Measurements from ENCODE around the gene ACAA1. TPM values are rescaled to one million over a fixed set of nuclear protein-coding genes. Genes with fewer than 3 reads are reported as not detected.

ACAA1 gene, protein sequence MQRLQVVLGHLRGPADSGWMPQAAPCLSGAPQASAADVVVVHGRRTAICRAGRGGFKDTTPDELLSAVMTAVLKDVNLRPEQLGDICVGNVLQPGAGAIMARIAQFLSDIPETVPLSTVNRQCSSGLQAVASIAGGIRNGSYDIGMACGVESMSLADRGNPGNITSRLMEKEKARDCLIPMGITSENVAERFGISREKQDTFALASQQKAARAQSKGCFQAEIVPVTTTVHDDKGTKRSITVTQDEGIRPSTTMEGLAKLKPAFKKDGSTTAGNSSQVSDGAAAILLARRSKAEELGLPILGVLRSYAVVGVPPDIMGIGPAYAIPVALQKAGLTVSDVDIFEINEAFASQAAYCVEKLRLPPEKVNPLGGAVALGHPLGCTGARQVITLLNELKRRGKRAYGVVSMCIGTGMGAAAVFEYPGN
- 41.4 to 49.7 TPM (median 48.9 TPM) in 5 replicates for total RNA-seq (2022; extraction: Qiagen RNA extraction; ENCODE audit: low read depth)

DNA sequence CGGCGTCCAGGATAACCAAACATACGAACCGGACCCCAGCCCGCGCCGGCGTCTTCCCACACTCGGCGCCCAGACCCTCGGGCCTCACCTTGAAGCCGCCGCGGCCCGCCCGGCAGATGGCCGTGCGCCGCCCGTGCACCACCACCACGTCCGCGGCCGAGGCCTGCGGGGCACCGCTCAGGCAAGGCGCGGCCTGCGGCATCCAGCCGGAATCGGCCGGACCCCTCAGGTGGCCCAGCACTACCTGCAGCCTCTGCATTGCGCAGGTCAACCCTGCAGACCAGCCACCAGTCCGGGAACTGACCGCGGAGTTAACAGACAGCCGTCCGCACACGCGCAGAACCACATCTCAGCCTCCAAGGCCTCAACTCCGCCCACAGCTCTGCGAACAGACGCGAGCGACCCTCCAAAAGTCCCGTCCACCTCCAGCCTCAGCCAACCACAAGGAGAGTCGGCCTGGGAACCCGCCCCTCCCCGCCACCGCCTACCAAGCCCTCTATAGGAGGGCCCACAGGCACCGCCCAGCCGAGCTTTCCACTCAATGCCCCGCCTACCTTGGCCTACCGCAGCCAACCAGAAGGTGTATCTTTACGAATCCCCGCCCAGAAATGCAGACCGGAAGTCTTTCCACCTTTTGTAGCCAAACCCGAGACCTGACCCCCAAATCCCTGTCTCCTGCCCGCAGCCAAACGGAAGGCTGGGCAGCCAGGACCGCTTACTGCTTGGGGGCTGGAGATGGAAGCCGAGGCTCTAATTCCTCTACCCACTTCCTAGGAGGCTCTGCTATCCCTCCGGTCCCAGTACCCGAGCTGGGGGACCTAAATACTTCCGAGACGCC, at the start of gene ACAA1:
Gene ACAA1, minus strand, starts transcription at position 351 of the 838 bp plus-strand sequence. Its CDS starts 92 bp downstream, at position 259.

DNA sequence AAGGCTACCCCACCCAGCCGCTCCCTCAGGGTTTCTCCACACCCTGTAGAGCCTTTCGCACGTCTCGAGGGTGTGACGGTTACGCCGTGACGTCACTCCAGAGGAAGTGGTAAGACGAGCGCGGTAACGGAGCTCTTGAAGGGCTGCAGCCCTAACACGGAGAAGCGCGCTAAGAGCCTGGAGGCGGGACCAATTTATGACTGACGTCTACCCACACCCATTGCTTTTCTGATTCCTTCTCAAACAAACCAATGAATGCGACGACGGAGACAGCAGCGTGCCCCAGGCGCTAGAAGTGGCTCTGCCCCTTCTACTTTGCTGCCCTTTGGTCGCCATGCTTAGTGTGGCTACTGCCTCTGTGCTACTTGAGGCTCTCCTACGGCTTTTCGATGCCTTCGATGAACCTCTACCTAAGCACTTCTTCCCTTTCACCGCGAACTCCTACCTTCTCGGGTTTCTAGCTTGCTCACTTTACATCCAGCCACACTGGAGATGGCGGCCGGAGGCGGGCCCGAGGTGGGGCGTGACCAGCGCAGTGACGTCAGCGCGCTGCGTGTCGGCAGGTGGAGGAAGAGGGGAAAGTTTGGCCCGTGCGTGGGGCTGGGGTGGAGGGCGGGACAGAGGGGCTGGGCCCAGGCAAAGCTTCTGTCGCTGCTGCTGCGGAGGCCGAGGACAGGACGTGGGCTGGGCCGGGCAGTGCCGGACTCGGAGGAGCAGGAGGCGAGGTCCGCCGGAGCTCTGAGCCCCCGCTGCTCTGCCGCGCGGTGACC, 28.2 kb upstream of the ACAA1 start, which contains the start of gene OXSR1:
Gene OXSR1, plus strand, starts transcription at position 586 of the 770 bp plus-strand sequence. CDS start 340 bp downstream, outside the sequence.

DNA sequence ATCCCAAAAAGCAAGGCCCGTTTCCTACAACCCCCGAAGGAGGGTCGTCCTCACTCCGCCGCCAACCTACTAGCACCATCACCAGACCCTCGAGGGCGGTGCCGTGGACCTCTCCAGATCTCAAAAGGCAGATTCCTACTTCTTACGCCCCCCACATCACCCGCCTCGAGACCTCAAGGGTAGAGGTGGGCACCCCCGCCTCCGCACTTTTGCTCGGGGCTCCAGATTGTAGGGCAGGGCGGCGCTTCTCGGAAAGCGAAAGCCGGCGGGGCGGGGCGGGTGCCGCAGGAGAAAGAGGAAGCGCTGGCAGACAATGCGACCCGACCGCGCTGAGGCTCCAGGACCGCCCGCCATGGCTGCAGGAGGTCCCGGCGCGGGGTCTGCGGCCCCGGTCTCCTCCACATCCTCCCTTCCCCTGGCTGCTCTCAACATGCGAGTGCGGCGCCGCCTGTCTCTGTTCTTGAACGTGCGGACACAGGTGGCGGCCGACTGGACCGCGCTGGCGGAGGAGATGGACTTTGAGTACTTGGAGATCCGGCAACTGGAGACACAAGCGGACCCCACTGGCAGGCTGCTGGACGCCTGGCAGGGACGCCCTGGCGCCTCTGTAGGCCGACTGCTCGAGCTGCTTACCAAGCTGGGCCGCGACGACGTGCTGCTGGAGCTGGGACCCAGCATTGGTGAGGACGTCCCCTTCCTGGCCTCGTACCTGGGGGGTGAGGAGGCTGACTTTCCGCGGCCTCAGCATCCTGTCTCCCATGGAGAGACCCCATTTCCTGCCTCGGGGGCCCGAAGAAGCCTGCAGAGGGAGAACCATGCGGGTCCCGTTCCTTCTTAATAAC, 1.6 kb upstream of the ACAA1 start, which contains the start of gene MYD88:
Gene MYD88, plus strand, starts transcription at position 313 of the 842 bp plus-strand sequence. Its CDS starts 40 bp downstream, at position 353.

Other genes starting within 250 kb of the ACAA1 start
- 0.07 to 1.0 TPM (median 0.22 TPM) in 4 of 5 replicates, not detected in the other for gene VILL, start 146.3 kb downstream of the ACAA1 start, total RNA-seq (2022; extraction: Qiagen RNA extraction; ENCODE audit: low read depth)
- 2.3 to 4.4 TPM (median 3.3 TPM) in 5 replicates for gene PLCD1, start 107.5 kb downstream of the ACAA1 start, total RNA-seq (2022; extraction: Qiagen RNA extraction; ENCODE audit: low read depth)
- 0.05 to 0.15 TPM (median 0.06 TPM) in 4 of 5 replicates, not detected in the other for gene DLEC1, start 97.9 kb downstream of the ACAA1 start, total RNA-seq (2022; extraction: Qiagen RNA extraction; ENCODE audit: low read depth)
- 25.2 to 27.9 TPM (median 27.0 TPM) in 5 replicates for gene MYD88, start 1.5 kb upstream of the ACAA1 start, total RNA-seq (2022; extraction: Qiagen RNA extraction; ENCODE audit: low read depth)
- gene OXSR1, start 28.4 kb upstream of the ACAA1 start, total RNA-seq (2022; extraction: Qiagen RNA extraction; ENCODE audit: low read depth): 23.5 to 37.0 TPM (median 31.7 TPM) in 5 replicates
- gene SLC22A13, start 128.7 kb upstream of the ACAA1 start, total RNA-seq (2022; extraction: Qiagen RNA extraction; ENCODE audit: low read depth): 0.06 to 0.12 TPM (median 0.10 TPM) in 3 of 5 replicates, not detected in the others
- gene SLC22A14, start 145.2 kb upstream of the ACAA1 start, total RNA-seq (2022; extraction: Qiagen RNA extraction; ENCODE audit: low read depth): 0.06 to 0.10 TPM in 2 of 5 replicates, not detected in the others
- gene XYLB, start 209.7 kb upstream of the ACAA1 start, total RNA-seq (2022; extraction: Qiagen RNA extraction; ENCODE audit: low read depth): 3.5 to 5.5 TPM (median 4.4 TPM) in 5 replicates

All from A549 treated with CpdA at 1 μM for 4 hours (cell line).